Measurements from ENCODE around the gene TPR. TPM values are rescaled to one million over a fixed set of nuclear protein-coding genes. Genes with fewer than 3 reads are reported as not detected.

The TPR gene
- total and polyA plus RNA-seq, 8 donors: 12.7 to 273 (median 72.5) TPM

GRCh38 chr1:186420311-186420710 lies 45.3 kb upstream of the TPR start:
- no peak overlapping the region for H3K4me3 ChIP-seq
- TF ChIP-seq CTCF (IDR thresholded peaks at IDR 0.05) (no peak), POLR2A (IDR thresholded peaks at IDR 0.05) (no peak), EP300 (IDR thresholded peaks at IDR 0.05) (no peak), POLR2AphosphoS5 (IDR thresholded peaks at IDR 0.05) (no peak)
- H3K4me1 ChIP-seq: peaks cover 0 to 6% (median 0%) of the 10 kb centered on the region in 4 donors
- DNase-seq: no peak
- peak overlapping the region in 1 of 5 donors; percentile 45 for H3K27ac ChIP-seq
- H3K36me3 ChIP-seq: peaks cover 0 to 51% (median 32%) of the 10 kb centered on the region in 4 donors
- no peaks in the 10 kb centered on the region for H3K27me3 ChIP-seq
- intact Hi-C loops (cut with DNase I; ENCODE audit: low total_unique reads): no loop called here
- H3K9me3 ChIP-seq: no peaks in the 10 kb centered on the region

- no peak overlapping the region for H3K4me3 ChIP-seq
- no peak overlapping the region for H3K27ac ChIP-seq
- no peaks in the 10 kb centered on the region for H3K27me3 ChIP-seq
- H3K36me3 ChIP-seq: peaks cover 0 to 57% (median 34%) of the 10 kb centered on the region in 4 donors
- 36 to 55% (median 40%) methylated on average over 4 of the region's 4 CpGs for WGBS, 5 donors
- H3K9me3 ChIP-seq: no peaks in the 10 kb centered on the region
- DNase-seq: no peak
- TF ChIP-seq POLR2AphosphoS5 (IDR thresholded peaks at IDR 0.05): no peak
- no peak for TF ChIP-seq POLR2A (IDR thresholded peaks at IDR 0.05)
- TF ChIP-seq EP300 (IDR thresholded peaks at IDR 0.05): no peak
- no peak for TF ChIP-seq CTCF (IDR thresholded peaks at IDR 0.05)
- intact Hi-C loops (cut with DNase I; ENCODE audit: low total_unique reads): no loop called here
- H3K4me1 ChIP-seq: peaks cover 0 to 6% (median 0%) of the 10 kb centered on the region in 4 donors
Observed at GRCh38 chr1:186418503-186418902, 43.5 kb upstream of the TPR start.

GRCh38 chr1:186413319-186413718 lies 38.3 kb upstream of the TPR start:
- H3K36me3 ChIP-seq: peaks cover 0 to 74% (median 53%) of the 10 kb centered on the region in 4 donors
- H3K4me1 ChIP-seq: peaks cover 0 to 2% (median 0%) of the 10 kb centered on the region in 4 donors
- 86 to 95% (median 89%) methylated on average over 1 of the region's 1 CpG for WGBS, 5 donors
- intact Hi-C loops (cut with DNase I; ENCODE audit: low total_unique reads): no loop called here
- no peaks in the 10 kb centered on the region for H3K9me3 ChIP-seq
- H3K27ac ChIP-seq: no peak overlapping the region
- no peak overlapping the region for H3K4me3 ChIP-seq
- TF ChIP-seq POLR2A (IDR thresholded peaks at IDR 0.05) (no peak), CTCF (IDR thresholded peaks at IDR 0.05) (no peak), POLR2AphosphoS5 (IDR thresholded peaks at IDR 0.05) (no peak), EP300 (IDR thresholded peaks at IDR 0.05) (no peak)
- no peaks in the 10 kb centered on the region for H3K27me3 ChIP-seq
- DNase-seq: no peak

- Histone ChIP-seq H3K27me3 (no peaks in the 10 kb centered on the region), H3K27ac (no peak overlapping the region), H3K36me3 (peaks cover 0 to 80% (median 74%) of the 10 kb centered on the region in 4 donors), H3K4me1 (no peaks in the 10 kb centered on the region), H3K4me3 (no peak overlapping the region), H3K9me3 (no peaks in the 10 kb centered on the region)
- no peak for TF ChIP-seq EP300 (IDR thresholded peaks at IDR 0.05)
- TF ChIP-seq POLR2A (IDR thresholded peaks at IDR 0.05): no peak
- no peak for TF ChIP-seq POLR2AphosphoS5 (IDR thresholded peaks at IDR 0.05)
- TF ChIP-seq CTCF (IDR thresholded peaks at IDR 0.05): no peak
- no peak for DNase-seq
- intact Hi-C loops (cut with DNase I; ENCODE audit: low total_unique reads): loop anchor here (10.0 kb wide), 1 partner anchor 576 kb away; no protein-coding TSS in a partner anchor
- WGBS, 5 donors: 83 to 91% (median 86%) methylated on average over 3 of the region's 3 CpGs
Observed at GRCh38 chr1:186409091-186409490, 34.0 kb upstream of the TPR start.

Data from stomach (tissue), 9 donors.